ENCODE measurements around the gene E2F4.

Gene E2F4

GRCh38 chr16:67188323-67188722 is 3.6 kb upstream of the E2F4 start:
- in situ Hi-C loops (cut with MboI; ENCODE audit: low sequenced_read_pairs) = no loop called here

DNA sequence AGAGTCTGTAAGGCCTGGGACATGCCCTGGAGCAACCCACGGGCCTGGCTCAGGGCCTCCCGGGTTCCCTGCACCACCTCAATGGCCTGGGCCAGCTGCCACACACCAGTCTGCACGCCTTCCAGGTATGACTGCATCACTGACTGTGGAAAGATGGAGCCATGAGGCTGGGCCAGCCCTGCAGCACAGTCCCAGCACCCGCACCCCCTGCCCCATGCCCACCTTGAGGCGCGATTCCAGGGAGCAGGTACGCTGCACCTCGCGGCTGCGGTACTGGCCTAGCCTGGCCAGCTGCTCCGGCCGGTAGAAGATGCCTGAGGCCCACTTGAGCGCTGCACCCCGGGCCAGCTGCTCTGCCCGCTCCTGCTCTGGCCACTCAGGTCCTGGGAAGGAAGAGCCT is 3.2 kb upstream of the E2F4 start:
- in situ Hi-C loops (cut with MboI; ENCODE audit: low sequenced_read_pairs) = no loop called here

GRCh38 chr16:67190041-67190440 is 1.9 kb upstream of the E2F4 start, which contains the start of gene EXOC3L1:
TSS of gene EXOC3L1 (minus strand) at chr16:67190136. CDS start at chr16:67189676, 460 bp downstream.
- in situ Hi-C loops (cut with MboI; ENCODE audit: low sequenced_read_pairs) = no loop called here

- in situ Hi-C loops (cut with MboI; ENCODE audit: low sequenced_read_pairs) = no loop called here
Measured at GRCh38 chr16:67190448-67191399, 1.2 kb upstream of the E2F4 start.

GRCh38 chr16:67191411-67191994 is 452 bp upstream of the E2F4 start:
- in situ Hi-C loops (cut with MboI; ENCODE audit: low sequenced_read_pairs) = no loop called here

DNA sequence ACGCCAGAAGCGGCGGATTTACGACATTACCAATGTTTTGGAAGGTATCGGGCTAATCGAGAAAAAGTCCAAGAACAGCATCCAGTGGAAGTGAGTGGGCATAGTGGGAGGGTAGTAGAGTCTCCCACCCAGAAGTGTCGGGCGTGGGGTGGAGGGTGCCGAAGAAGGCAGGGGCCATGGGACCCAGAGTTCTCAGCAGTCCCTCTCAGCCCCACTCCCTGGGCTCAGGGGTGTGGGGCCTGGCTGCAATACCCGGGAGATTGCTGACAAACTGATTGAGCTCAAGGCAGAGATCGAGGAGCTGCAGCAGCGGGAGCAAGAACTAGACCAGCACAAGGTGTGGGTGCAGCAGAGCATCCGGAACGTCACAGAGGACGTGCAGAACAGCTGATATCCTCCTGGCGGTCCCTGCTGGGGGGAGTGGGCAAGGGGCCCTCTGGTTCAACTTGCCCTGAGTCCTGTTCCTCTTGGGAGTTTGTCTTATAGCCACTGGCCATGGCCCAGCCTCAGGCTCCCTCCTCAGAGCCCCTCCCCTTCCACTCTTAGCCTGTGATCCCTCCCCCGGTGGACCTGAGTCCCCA is 916 bp downstream of the E2F4 start:
- in situ Hi-C loops (cut with MboI; ENCODE audit: low sequenced_read_pairs) = no loop called here

DNA sequence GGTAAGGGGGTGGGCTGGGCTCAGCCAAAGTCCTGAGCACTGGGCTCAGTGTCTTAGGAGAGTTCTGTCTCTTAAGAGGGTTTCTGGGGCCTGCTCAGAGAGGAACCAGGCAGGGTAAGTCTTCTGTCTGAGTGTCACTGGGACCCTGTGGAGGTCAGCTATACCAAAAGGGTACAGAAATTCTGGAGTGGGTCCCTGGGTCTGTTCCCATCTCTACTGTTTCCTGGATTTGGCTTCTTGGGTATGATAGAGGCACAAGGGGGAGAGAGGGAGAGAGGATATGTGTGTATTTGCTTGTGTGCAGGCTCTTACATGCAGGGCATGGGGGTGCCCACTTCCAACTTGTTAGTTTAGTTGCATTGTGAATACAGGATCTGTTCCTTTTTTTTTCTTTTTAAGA is 1.6 kb downstream of the E2F4 start:
- in situ Hi-C loops (cut with MboI; ENCODE audit: low sequenced_read_pairs) = no loop called here

- in situ Hi-C loops (cut with MboI; ENCODE audit: low sequenced_read_pairs) = no loop called here
Measured at GRCh38 chr16:67194260-67194659, 2.3 kb downstream of the E2F4 start.

DNA sequence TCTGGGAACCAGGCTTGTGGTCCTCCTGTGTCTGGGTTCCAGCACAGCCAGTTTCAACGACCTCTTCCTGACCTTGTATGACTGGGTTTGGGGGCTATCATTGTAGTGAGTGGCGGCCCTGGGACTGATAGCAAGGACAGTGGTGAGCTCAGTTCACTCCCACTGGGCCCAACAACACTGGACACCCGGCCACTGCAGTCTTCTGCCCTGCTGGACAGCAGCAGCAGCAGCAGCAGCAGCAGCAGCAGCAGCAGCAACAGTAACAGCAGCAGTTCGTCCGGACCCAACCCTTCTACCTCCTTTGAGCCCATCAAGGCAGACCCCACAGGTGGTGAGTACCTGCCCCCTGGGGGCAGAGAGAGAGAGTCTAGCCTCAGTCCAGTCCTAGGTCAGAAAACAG is 3.7 kb downstream of the E2F4 start:
- in situ Hi-C loops (cut with MboI; ENCODE audit: low sequenced_read_pairs) = no loop called here

DNA sequence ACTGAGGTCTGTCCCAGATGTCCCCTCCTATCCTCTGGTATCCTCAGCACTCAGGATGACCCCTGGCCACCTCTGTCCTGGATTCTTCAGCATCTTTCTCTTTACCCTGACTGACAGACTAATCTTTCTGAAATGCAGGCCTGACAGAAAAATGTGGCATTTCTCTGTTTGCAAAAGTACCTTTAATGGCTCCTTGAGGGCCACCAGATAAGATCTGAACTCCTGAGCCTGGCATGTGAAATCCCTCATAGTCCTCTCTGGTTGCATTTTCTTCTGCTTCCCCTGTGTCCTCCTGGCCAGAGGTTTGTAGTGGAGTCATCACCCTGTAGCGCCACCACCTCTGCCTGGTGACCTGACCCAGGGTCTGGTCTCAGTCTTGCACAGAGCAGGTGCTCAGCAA is 4.9 kb downstream of the E2F4 start:
- in situ Hi-C loops (cut with MboI; ENCODE audit: low sequenced_read_pairs) = no loop called here

DNA sequence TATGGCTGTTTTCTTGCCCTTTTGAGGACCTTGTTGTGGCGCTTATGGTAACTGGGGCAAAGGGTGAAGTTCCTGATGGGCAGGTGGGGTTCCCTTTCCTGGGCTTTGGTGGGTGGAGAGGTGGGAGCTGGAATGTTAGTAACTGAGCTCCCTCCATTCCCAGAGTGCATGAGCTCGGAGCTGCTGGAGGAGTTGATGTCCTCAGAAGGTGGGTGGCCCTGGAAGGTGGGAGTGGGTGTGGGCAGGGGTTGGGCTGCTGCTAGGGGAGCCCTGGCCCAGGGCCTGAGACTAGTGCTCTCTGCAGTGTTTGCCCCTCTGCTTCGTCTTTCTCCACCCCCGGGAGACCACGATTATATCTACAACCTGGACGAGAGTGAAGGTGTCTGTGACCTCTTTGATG is 5.7 kb downstream of the E2F4 start:
- in situ Hi-C loops (cut with MboI; ENCODE audit: low sequenced_read_pairs) = no loop called here

- in situ Hi-C loops (cut with MboI; ENCODE audit: low sequenced_read_pairs) = no loop called here
Measured at GRCh38 chr16:67198238-67198734, 6.3 kb downstream of the E2F4 start.

- in situ Hi-C loops (cut with MboI; ENCODE audit: low sequenced_read_pairs) = no loop called here
Measured at GRCh38 chr16:67199011-67199807, 7.3 kb downstream of the E2F4 start, which contains the start of gene ELMO3. TSS of gene ELMO3 (plus strand) at chr16:67199131. CDS start at chr16:67199327, 196 bp downstream.

DNA sequence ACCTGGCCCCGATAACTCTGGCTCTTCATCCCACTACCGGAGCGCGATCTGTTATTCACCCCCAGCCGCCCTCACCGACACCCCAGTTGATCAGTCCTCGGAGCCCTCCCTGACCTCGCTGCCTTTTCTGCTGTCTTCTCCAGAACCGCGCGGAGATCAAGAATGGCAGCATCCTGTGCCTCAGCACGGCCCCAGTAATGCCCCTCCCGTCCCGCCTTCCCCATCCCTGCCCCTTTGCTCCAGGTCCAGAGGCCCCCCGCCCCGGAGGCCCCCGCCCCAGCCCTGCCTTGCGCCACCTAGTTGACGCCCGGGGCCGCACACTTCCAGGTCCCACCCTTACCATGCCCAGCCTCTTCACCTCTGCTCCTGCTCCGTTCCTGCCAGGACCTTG is 7.8 kb downstream of the E2F4 start:
- in situ Hi-C loops (cut with MboI; ENCODE audit: low sequenced_read_pairs) = no loop called here

GRCh38 chr16:67200491-67200890 is 8.5 kb downstream of the E2F4 start:
- in situ Hi-C loops (cut with MboI; ENCODE audit: low sequenced_read_pairs) = no loop called here

DNA sequence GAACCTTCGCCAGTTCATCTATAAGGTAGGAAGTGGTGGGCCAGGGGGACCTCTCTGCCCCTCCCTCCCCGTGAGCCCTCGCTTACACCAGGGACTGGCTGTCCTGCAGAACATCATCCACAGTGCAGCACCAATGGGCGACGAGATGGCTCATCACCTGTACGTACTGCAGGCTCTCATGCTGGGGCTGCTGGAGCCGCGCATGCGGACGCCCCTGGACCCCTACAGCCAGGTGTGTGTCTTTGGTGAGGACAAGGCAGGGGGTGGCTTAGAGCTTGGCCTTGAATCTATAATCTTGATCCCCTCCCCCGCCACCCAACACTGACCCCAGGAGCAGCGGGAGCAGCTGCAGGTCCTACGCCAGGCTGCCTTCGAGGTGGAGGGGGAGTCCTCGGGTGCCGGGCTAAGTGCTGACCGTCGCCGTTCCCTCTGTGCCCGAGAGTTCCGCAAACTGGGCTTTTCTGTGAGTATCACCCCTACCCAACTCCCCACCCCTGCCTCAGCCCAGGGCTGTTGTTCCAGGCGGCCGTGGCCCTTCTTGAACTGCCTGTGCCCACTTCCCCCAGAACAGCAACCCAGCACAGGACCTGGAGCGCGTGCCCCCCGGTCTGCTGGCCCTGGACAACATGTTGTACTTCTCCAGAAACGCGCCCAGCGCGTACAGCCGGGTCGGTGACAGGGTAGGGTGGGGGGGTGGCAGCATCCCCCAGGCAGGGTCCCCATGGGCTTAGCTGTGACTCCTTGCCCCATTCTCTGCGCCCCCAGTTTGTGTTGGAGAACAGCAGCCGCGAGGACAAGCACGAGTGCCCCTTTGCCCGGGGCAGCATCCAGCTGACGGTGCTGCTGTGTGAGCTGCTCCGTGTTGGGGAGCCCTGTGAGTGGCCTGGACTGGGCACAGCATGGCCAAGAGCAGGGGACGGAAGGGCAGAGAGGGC is 9.7 kb downstream of the E2F4 start:
- in situ Hi-C loops (cut with MboI; ENCODE audit: low sequenced_read_pairs) = no loop called here

DNA sequence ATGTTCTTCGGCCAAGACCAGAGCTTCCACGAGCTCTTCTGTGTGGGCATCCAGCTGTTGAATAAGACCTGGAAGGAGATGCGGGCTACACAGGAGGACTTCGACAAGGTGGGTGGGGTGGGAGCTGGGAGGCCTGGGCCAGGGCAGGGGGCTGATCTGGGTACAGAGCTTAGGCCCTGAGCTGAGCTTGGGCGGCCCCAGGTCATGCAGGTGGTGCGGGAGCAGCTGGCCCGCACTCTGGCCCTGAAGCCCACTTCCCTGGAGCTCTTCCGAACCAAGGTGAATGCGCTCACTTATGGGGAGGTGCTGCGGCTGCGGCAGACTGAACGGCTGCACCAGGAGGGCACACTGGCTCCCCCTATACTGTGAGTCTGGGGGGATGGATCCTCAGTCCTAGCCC is 10.5 kb downstream of the E2F4 start:
- in situ Hi-C loops (cut with MboI; ENCODE audit: low sequenced_read_pairs) = no loop called here

GRCh38 chr16:67202956-67203493 is 11.1 kb downstream of the E2F4 start:
- in situ Hi-C loops (cut with MboI; ENCODE audit: low sequenced_read_pairs) = no loop called here

DNA sequence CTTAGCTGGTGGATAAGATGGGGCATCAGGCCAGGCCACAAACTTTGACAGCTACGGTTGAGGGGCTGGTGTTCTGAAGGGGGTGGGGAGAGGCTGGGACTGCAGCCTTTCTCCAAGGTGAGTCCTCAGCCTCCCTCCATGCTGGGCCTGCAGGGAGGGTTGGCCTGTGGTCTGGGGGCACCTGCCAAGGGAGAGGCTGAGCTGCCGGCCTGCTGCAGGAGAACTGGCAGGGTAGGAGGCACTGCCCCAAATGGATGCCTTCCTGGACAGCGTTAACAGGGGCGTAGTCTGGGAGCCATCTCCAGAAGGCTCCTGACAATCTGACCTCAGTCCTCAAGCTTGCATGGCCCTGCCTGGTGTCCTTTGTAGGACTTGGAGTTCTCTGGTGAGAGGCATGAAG is 12.1 kb downstream of the E2F4 start:
- in situ Hi-C loops (cut with MboI; ENCODE audit: low sequenced_read_pairs) = no loop called here
